Measurements from ENCODE around the gene PRAC1.
"Not testable (repeated sequence)": the region's sequence is repeated elsewhere in the genome, so short reads cannot be mapped to it uniquely, and the experiment has no call there.

PRAC1 gene

GRCh38 chr17:48720266-48721008, 1.9 kb downstream of the PRAC1 start:
- no peak for TF ChIP-seq CTCF (IDR thresholded peaks at IDR 0.05; ENCODE audit: insufficient read depth, missing control alignments)
- DNase-seq (ENCODE audit: insufficient read length, low spot score) (no peak), FAIRE-seq (no peak)

GRCh38 chr17:48719642-48720265, 2.6 kb downstream of the PRAC1 start:
- FAIRE-seq (no peak), DNase-seq (ENCODE audit: insufficient read length, low spot score) (no peak)

GRCh38 chr17:48718761-48719641, 3.3 kb downstream of the PRAC1 start:
- no peak for TF ChIP-seq CTCF (IDR thresholded peaks at IDR 0.05; ENCODE audit: insufficient read depth, missing control alignments)
- DNase-seq (ENCODE audit: insufficient read length, low spot score) (no peak), FAIRE-seq (no peak)

More at GRCh38 chr17:48719642-48720265, 2.6 kb downstream of the PRAC1 start:
- TF ChIP-seq CTCF (IDR thresholded peaks at IDR 0.05; ENCODE audit: insufficient read depth, missing control alignments) = no peak

- TF ChIP-seq CTCF (IDR thresholded peaks at IDR 0.05; ENCODE audit: insufficient read depth, missing control alignments) = no peak
- DNase-seq (ENCODE audit: insufficient read length, low spot score) (no peak), FAIRE-seq (no peak)
Observed at GRCh38 chr17:48718227-48718760, 4.0 kb downstream of the PRAC1 start.

GRCh38 chr17:48717367-48718226, 4.7 kb downstream of the PRAC1 start:
- DNase-seq (ENCODE audit: insufficient read length, low spot score) (no peak), FAIRE-seq (no peak)
- TF ChIP-seq CTCF (IDR thresholded peaks at IDR 0.05; ENCODE audit: insufficient read depth, missing control alignments) = no peak

GRCh38 chr17:48716549-48716948, 5.8 kb downstream of the PRAC1 start:
- DNase-seq (ENCODE audit: insufficient read length, low spot score); FAIRE-seq: not testable (repeated sequence)
